ENCODE measurements around the gene SHLD3. TPM values are rescaled to one million over a fixed set of nuclear protein-coding genes. Genes with fewer than 3 reads are reported as not detected.
"Not testable (repeated sequence)": the region's sequence is repeated elsewhere in the genome, so short reads cannot be mapped to it uniquely, and the experiment has no call there.

Gene SHLD3
- total RNA-seq, 1 donor from 2014 or later, result 3.4 TPM

GRCh38 chr5:65663804-65664521 is 39.1 kb downstream of the SHLD3 start:
- H3K36me3 ChIP-seq, result peaks cover 46% of the 10 kb centered on the region
- ATAC-seq, result no peak
- DNase-seq, result no peak
- H3K27me3 ChIP-seq, result no peaks in the 10 kb centered on the region
- no peaks in the 10 kb centered on the region for H3K9me3 ChIP-seq
- no peak overlapping the region for H3K27ac ChIP-seq
- intact Hi-C loops (cut with DNase I), result no loop called here
- no peak overlapping the region for H3K4me3 ChIP-seq
- H3K4me1 ChIP-seq, result no peaks in the 10 kb centered on the region
- TF ChIP-seq CTCF (IDR thresholded peaks at IDR 0.05), result peak; percentile 38

GRCh38 chr5:65668696-65669095 is 43.9 kb downstream of the SHLD3 start:
- Histone ChIP-seq H3K4me3 (no peak overlapping the region), H3K9me3 (no peaks in the 10 kb centered on the region), H3K27ac (no peak overlapping the region), H3K36me3 (peaks cover 13% of the 10 kb centered on the region), H3K27me3 (no peaks in the 10 kb centered on the region), H3K4me1 (no peaks in the 10 kb centered on the region)
- intact Hi-C loops (cut with DNase I), result no loop called here
- no peak for TF ChIP-seq CTCF (IDR thresholded peaks at IDR 0.05)
- DNase-seq (no peak), ATAC-seq (no peak)

- intact Hi-C loops (cut with DNase I), result no loop called here
- ATAC-seq (peak; percentile 40), DNase-seq (no peak)
These were observed 48.0 kb downstream of the SHLD3 start for GRCh38 chr5:65672796-65673195.

GRCh38 chr5:65674749-65675148 is 49.9 kb downstream of the SHLD3 start:
- Histone ChIP-seq H3K27ac (no peak overlapping the region), H3K4me1 (no peaks in the 10 kb centered on the region), H3K36me3 (peaks cover 17% of the 10 kb centered on the region), H3K9me3 (no peaks in the 10 kb centered on the region), H3K4me3 (no peak overlapping the region), H3K27me3 (no peaks in the 10 kb centered on the region)
- ATAC-seq, result no peak
- no peak for DNase-seq
- TF ChIP-seq CTCF (IDR thresholded peaks at IDR 0.05), result no peak
- intact Hi-C loops (cut with DNase I), result no loop called here

More at GRCh38 chr5:65672796-65673195, 48.0 kb downstream of the SHLD3 start:
- H3K27ac ChIP-seq, result no peak overlapping the region
- H3K27me3 ChIP-seq, result no peaks in the 10 kb centered on the region
- peaks cover 9% of the 10 kb centered on the region for H3K36me3 ChIP-seq
- TF ChIP-seq CTCF (IDR thresholded peaks at IDR 0.05), result no peak
- H3K4me1 ChIP-seq, result no peaks in the 10 kb centered on the region
- H3K9me3 ChIP-seq, result no peaks in the 10 kb centered on the region
- H3K4me3 ChIP-seq, result no peak overlapping the region

- H3K9me3 ChIP-seq; H3K27ac ChIP-seq; DNase-seq; intact Hi-C loops (cut with DNase I); H3K4me1 ChIP-seq; H3K4me3 ChIP-seq; H3K27me3 ChIP-seq: not testable (repeated sequence)
- H3K36me3 ChIP-seq, result peaks cover 23% of the 10 kb centered on the region
- peak; percentile 26 for ATAC-seq
These were observed 51.2 kb downstream of the SHLD3 start for GRCh38 chr5:65676056-65676455.

Other genes with a start within 250 kb of the SHLD3 start
- gene ADAMTS6, start 143.1 kb upstream of the SHLD3 start, total RNA-seq, result 2.3 TPM
- gene CENPK, start 61.9 kb upstream of the SHLD3 start, total RNA-seq, result 2.3 TPM
- gene PPWD1, start 61.7 kb upstream of the SHLD3 start, total RNA-seq, result 33.6 TPM
- 14.7 TPM for gene TRIM23, start 694 bp upstream of the SHLD3 start, total RNA-seq
- 19.6 TPM for gene TRAPPC13, start within 50 bp of the SHLD3 start, total RNA-seq
- gene SGTB, start 97.1 kb downstream of the SHLD3 start, total RNA-seq, result 10.8 TPM
- gene NLN, start 97.2 kb downstream of the SHLD3 start, total RNA-seq, result 15.8 TPM

Measured in upper lobe of right lung (tissue), 1 donor.